Measurements from ENCODE around the gene OPTN. TPM values are rescaled to one million over a fixed set of nuclear protein-coding genes. Genes with fewer than 3 reads are reported as not detected.
"Not testable (repeated sequence)": the region's sequence is repeated elsewhere in the genome, so short reads cannot be mapped to it uniquely, and the experiment has no call there.

Gene OPTN
- total RNA-seq: 10.8 TPM

GRCh38 chr10:13099666-13100348 lies at the start of gene OPTN:
Gene OPTN (plus strand): TSS chr10:13100163. CDS start chr10:13109123, 8,960 bp downstream.
- DNase-seq (ENCODE audit: low read depth in 2 of 3, low spot score in 2 of 3): peak; percentile 67 to 90 (median 85)

- no peak for DNase-seq (ENCODE audit: low read depth in 2 of 3, low spot score in 2 of 3)
Measured at GRCh38 chr10:13051126-13051694, 48.8 kb upstream of the OPTN start.

DNA sequence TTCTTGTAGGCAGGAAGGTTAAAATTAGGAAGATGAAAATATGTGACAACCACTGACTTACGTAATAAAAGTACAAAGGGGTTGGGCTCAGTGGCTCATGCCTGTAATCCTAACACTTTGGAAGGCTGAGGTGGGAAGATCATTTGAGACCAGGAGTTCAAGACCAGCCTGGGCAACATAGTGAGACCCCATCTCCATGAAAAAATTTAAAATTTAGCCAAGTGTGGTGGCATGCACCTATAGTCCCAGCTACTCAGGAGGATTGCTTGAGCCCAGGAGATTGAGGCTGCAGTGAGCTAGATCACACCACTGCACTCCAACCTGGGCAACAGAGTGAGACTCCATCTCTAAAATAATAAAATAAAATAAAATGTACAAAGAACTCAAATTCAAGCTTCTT lies 46.8 kb upstream of the OPTN start:
- DNase-seq (ENCODE audit: low read depth in 2 of 3, low spot score in 2 of 3): not testable (repeated sequence)

GRCh38 chr10:13053794-13054462 lies 46.0 kb upstream of the OPTN start:
- no peak for DNase-seq (ENCODE audit: low read depth in 2 of 3, low spot score in 2 of 3)

GRCh38 chr10:13054844-13055243 lies 45.1 kb upstream of the OPTN start:
- peak in 1 of 3 donors; percentile 7 for DNase-seq (ENCODE audit: low read depth in 2 of 3, low spot score in 2 of 3)

GRCh38 chr10:13056456-13057077 lies 43.4 kb upstream of the OPTN start:
- DNase-seq (ENCODE audit: low read depth in 2 of 3, low spot score in 2 of 3): no peak

- no peak for DNase-seq (ENCODE audit: low read depth in 2 of 3, low spot score in 2 of 3)
Measured at GRCh38 chr10:13062803-13063202, 37.2 kb upstream of the OPTN start.

- DNase-seq (ENCODE audit: low read depth in 2 of 3, low spot score in 2 of 3): no peak
Measured at GRCh38 chr10:13066527-13066926, 33.4 kb upstream of the OPTN start.

DNA sequence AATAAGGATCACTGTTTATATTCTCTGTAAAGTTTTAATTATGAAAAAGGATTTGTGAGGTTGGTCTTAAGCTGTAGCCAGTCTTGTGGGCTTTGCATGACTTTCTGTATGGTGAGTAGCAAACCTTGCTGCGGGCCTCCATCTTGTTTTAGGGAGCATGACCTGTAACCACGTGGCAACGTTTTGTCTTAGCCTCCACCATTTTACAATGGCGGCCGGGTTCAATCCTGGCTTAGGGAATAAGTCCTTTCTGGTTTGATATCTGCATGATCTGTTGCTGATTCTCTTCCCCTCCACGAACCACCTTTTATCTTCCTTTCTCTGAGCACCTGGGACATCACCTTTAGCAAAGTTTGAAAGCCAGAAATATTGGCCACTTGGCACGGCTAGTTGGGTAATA lies 32.5 kb upstream of the OPTN start:
- no peak for DNase-seq (ENCODE audit: low read depth in 2 of 3, low spot score in 2 of 3)

DNA sequence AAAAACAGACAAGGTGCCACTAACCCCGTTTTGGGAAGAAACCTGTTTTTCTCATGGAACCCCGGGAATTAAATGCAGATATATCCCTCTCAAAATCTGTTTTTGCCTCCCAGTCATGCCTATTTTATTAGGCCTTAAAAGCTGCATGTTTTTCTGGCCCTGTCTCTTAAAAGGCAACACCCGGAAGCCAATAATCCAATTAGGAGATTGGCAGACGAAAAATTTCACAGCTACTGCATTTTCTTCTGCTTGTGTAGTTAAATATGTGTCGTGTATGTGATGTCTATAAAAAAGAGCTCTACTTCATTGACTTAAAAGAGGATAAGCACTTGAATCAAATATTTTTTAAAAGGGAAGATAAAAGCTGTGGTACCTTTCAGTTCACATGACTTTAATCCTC lies 31.9 kb upstream of the OPTN start:
- DNase-seq (ENCODE audit: low read depth in 2 of 3, low spot score in 2 of 3): no peak

DNA sequence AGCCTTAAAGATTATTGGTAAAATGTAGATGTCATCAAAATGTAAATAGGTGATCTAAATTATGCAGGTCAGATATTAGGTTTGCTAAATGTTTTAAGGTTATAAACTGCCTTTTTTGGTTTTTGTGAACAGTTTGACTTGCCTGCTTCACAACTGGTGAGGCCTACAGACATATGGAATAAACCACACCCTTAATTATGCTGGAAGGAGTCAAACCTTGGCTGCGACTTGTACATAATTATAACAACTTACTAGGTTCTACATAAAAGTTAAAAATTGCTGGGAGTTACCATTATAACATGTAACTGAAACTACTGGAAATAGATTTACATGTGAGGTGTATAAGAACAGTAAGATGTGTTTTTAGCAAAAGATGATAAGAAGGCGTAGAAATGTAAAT lies 31.5 kb upstream of the OPTN start:
- DNase-seq (ENCODE audit: low read depth in 2 of 3, low spot score in 2 of 3): no peak

DNA sequence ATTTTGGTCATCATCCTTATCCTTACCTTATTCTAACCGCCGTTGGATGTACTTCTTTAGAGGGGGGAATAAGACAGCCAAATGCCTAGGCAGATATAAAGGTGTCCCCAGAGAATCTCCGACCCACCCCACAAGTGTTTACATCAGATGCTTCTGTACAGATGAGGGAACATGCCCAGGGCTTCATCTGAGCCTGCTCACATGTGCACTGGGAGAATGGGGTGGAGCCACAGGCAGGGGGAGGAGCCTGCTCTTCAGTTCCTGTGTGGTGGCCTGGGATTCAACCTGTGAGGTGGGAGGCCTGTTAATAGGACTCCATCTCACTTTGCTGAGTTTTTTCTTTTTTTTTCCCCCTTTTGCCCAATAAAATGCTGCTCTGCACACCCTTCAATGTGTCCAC lies 27.6 kb upstream of the OPTN start:
- DNase-seq (ENCODE audit: low read depth in 2 of 3, low spot score in 2 of 3): no peak

DNA sequence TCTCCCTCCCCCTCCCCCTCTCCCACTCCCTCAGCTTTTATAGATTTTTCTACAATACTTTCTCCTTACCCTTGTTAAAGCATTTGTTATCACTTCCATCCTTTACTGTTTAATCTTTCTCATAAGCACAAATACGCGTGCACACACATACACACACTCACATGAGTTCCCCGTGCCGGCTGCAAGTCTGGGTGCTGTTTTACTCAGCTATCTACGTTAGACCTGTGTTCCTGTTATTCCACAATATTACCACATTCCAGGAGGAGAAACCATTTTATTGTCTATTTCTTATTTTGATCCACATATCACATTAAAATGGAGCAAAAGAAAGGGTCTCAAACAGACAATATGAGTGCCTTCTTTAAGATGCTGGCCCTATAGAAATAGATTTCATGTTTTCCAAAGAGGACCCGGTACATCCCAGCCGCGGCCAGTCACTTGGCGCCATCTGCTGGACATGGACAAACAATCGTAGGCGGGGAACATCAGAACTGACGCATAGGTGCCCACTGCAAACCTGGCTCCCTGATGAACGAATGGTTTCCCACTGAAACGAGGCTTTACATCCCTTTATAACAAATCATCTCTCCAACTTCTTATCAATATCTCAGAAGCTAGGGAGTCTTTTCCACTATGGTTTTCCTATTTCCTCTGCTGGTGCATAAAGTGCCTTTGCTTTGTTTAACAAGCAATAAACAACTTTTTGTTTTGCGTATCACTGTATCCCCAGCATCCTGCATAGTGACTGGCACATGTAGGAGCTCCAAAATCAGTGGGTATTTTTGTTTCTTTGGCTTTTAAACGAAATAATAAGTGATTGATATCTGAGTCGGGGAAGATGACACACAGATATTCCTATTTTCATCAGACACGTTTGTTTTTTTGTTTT lies 25.2 kb upstream of the OPTN start:
- DNase-seq (ENCODE audit: low read depth in 2 of 3, low spot score in 2 of 3): peak; percentile 4 to 81 (median 62)

DNA sequence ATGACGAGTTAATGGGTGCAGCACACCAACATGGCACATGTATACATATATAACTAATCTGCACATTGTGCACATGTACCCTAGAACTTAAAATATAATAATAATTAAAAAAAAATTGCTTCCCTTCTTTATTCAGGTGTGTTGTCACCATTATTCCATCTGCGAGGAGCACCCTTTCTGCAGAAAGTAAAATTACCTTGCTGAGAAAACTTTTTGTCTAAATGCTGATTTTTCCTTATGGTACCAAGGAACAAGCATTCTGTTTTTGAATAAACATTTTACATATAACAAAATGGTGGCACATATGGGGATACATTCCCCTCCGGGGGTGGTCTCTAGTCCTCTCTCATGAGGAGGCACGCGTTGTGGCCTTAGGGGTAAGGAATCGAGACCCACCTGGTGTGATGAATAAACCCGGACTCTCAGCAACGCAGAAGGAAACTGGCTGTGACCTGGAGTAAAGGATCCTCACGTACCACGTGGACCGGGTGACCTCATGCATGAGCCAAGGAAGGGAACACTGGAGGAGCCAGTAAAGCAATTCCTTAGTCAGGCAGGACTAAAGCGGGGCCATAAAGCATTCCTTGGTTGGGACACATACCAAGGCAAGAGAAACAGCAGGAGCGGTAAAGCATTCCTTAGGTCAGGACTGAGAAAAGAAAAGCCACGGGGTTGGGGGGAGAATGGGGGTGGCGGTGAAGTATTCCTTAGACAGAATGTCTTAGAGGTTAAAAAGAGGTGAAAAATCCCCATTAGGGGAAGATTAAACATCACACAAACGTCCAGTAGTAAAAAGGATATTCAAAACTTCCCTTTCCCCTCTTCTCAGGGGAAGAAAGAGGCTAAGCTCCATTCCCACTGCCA lies 20.8 kb upstream of the OPTN start:
- no peak for DNase-seq (ENCODE audit: low read depth in 2 of 3, low spot score in 2 of 3)

DNA sequence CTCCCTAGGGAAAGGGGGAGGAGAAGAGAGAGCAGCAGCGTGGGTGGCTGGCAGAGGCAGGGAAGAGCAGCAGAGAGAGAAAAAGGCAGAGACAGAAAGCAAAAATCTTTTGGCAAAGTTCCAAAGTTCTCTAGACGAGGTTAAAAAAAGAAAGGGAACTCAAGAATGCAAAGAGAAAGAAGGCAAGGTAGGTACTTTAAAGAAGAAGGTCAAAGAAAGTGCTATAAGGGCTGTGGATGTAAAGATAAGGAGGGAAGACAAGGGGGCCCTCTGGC lies 20.2 kb upstream of the OPTN start:
- DNase-seq (ENCODE audit: low read depth in 2 of 3, low spot score in 2 of 3): peak in 1 of 3 donors; percentile 30

DNA sequence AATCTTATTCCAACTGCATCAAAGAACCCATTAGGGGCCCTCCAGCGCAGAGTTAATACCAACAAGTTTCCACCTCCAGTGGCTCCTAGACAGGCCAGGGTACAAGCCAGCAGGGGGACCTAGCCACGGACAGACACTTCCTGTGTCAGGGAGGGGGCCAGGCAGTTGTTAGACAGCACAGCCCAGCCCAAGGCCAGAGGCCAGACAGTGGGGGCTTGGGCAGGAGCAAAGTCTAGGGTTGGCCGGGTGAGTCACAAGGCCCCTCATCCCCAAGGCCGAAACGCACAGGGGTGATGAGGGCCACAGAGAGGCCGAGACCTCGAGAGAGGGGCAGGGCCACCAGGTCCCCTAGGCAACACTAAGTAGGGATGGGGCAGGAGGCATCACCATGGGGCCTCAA lies 19.3 kb upstream of the OPTN start:
- no peak for DNase-seq (ENCODE audit: low read depth in 2 of 3, low spot score in 2 of 3)

DNA sequence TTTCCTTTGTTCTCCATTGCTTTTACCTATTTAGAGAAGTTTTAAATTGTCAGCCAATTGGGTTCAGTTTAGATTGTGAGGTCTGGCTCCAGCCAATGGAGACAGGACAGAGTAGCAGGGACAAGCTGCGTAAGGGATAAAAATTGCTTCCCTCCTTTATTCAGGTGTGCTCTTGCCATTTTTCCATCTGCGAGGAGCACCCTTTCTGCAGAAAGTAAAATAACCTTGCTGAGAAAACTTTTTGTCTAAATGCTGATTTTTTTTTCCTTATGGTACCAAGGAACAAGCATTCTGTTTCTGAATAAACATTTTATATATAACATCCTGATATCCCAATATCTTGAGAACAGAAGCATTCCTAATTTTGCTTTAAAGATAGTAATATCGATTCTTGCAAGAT lies 16.3 kb upstream of the OPTN start:
- not testable (repeated sequence) for DNase-seq (ENCODE audit: low read depth in 2 of 3, low spot score in 2 of 3)

GRCh38 chr10:13086056-13086455 lies 13.9 kb upstream of the OPTN start:
- DNase-seq (ENCODE audit: low read depth in 2 of 3, low spot score in 2 of 3): no peak

DNA sequence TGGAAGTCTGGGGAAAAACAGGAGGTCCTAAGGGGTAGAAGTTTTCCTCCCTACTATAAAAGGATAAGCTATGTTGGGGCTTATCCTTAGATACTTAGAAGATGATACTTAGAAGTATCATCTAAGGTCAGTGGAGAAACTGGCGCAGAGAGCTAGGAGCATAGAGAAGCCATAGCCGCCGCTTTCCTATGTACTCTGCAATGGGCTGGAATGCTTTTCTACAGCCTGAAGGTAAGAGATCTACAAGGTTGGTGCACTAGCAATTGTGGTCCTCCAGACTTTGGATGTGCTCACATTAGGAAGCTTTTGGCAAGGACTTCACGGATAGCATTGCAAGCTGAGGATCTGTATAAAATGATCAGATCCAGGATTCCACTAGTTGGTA lies 12.4 kb upstream of the OPTN start:
- no peak for DNase-seq (ENCODE audit: low read depth in 2 of 3, low spot score in 2 of 3)

GRCh38 chr10:13087986-13088618 lies 11.9 kb upstream of the OPTN start:
- no peak for DNase-seq (ENCODE audit: low read depth in 2 of 3, low spot score in 2 of 3)

Measured in hematopoietic multipotent progenitor cell (in vitro differentiated cells).